GM12864 (cell line): Measurements from ENCODE around the gene GABPB1.

Experiments used
- DNase-seq: peaks from one replicate; pipeline ENCODE4 v3.0.0-alpha.2; 2011; ENCODE audit warnings: low read depth
- H3K4me3 ChIP-seq: 2 replicates; pipeline ENCODE4 v1.5.1; 2011; ENCODE audit warnings: mild to moderate bottlenecking, low read depth, low read length, control low read depth
- CTCF ChIP-seq: IDR thresholded peaks from 2 replicates; pipeline ENCODE4 v1.5.1; 2011; ENCODE audit warnings: low read depth, mild to moderate bottlenecking, moderate library complexity, low read length, control low read depth, inconsistent platforms; ENCODE audit errors: missing control alignments

GABPB1 gene

DNA sequence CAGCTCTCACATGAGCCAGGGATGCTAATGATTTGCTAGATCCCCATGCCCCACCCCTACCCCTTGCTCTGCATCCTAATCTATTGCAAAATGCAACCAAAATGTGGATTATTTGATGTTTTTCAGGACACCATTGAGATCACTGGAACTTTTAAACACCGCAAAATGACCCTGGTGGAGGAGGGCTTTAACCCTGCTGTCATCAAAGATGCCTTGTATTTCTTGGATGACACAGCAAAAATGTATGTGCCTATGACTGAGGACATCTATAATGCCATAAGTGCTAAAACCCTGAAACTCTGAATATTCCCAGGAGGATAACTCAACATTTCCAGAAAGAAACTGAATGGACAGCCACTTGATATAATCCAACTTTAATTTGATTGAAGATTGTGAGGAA is 119.2 kb downstream of the GABPB1 start:
- TF ChIP-seq CTCF, result no peak
- no peak for DNase-seq

GRCh38 chr15:50234764-50235163 is 120.2 kb downstream of the GABPB1 start:
- no peak for TF ChIP-seq CTCF
- no peak overlapping the region for H3K4me3 ChIP-seq

More for the DNA sequence above, 119.2 kb downstream of the GABPB1 start:
- H3K4me3 ChIP-seq, result no peak overlapping the region

DNA sequence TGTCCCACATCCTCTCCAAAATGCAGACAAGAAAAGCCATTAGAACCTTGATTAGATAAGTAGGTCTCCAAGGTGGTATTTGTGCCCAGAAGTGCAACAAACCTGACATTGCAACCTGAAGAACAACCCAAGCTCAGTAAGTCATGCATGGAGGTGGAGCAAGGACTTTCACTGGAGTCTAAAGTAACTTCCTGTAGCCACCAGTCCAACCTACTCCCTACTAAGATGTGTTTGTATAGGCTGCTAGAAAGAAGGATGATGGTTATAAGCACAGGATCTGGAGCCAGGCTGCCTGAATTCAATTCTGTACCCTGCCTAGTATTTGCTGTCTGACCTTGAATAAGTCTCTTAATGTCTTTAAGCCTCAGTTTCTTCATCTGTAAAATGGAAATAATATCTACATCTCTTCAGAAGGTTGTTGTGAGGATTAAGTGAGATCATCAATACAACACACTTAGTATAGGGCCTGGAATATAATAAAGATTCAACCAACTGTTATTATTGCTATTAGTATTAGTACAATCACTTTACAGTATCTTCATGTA is 121.7 kb downstream of the GABPB1 start:
- no peak for TF ChIP-seq CTCF
- no peak overlapping the region for H3K4me3 ChIP-seq
- no peak for DNase-seq

More at GRCh38 chr15:50234764-50235163, 120.2 kb downstream of the GABPB1 start:
- no peak for DNase-seq

- DNase-seq, result no peak
- no peak overlapping the region for H3K4me3 ChIP-seq
- TF ChIP-seq CTCF, result no peak
Observed at GRCh38 chr15:50232791-50233190, 122.2 kb downstream of the GABPB1 start.

GRCh38 chr15:50231761-50232160 is 123.2 kb downstream of the GABPB1 start:
- H3K4me3 ChIP-seq, result no peak overlapping the region
- no peak for TF ChIP-seq CTCF
- DNase-seq, result no peak

GRCh38 chr15:50229336-50229735 is 125.7 kb downstream of the GABPB1 start:
- H3K4me3 ChIP-seq, result no peak overlapping the region
- DNase-seq, result no peak
- no peak for TF ChIP-seq CTCF

DNA sequence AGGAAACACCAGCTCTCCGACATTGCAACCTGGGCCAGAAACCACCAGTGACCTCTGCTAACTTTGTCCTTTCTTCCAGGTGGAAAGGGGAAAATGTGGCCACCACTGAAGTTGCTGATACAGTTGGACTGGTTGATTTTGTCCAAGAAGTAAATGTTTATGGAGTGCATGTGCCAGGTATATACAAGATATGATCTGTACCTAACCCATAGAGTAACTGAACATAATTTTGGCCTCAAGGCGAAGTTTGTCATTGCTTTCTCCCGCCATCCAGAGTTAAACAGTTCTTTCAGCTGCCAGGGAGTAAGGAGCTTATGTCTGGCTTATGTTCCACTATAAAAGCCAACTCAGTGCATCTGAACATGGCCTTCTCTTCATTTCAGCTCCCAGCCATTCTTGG is 126.1 kb downstream of the GABPB1 start:
- TF ChIP-seq CTCF, result no peak
- DNase-seq, result no peak
- no peak overlapping the region for H3K4me3 ChIP-seq
